Loucy (cell line): ENCODE results near the gene PPIL4.

ENCODE experiments used
- H2AFZ ChIP-seq: fragments of 200-600 bp; sonication (generic); 2 replicates; pipeline ENCODE4 v1.6.0; 2016; ENCODE audit warnings: antibody characterized with exemption, mild to moderate bottlenecking, low read length, moderate library complexity
- H3F3A ChIP-seq: fragments of 200-600 bp; 2 replicates; pipeline ENCODE4 v1.6.0; 2016; ENCODE audit warnings: antibody characterized with exemption, low read depth, mild to moderate bottlenecking
- H3K27me3 ChIP-seq: fragments of 200-600 bp; sonication (generic); 2 replicates; pipeline ENCODE4 v1.6.1; 2014; ENCODE audit warnings: low read length, mild to moderate bottlenecking; ENCODE audit not compliant: insufficient read depth, poor library complexity, severe bottlenecking
- H3K36me3 ChIP-seq: fragments of 200-600 bp; sonication (generic); 2 replicates; pipeline ENCODE4 v1.6.1; 2016; ENCODE audit warnings: low read length; ENCODE audit not compliant: insufficient read depth
- H3K4me1 ChIP-seq: fragments of 200-600 bp; sonication (generic); 2 replicates; pipeline ENCODE4 v1.5.1; 2014; ENCODE audit warnings: low read length, mild to moderate bottlenecking; ENCODE audit not compliant: insufficient read depth, poor library complexity, severe bottlenecking
- H3K4me2 ChIP-seq: fragments of 200-600 bp; sonication (generic); 2 replicates; pipeline ENCODE4 v1.6.0; 2014; ENCODE audit warnings: antibody characterized with exemption, low read length, low read depth, mild to moderate bottlenecking; ENCODE audit not compliant: poor library complexity, severe bottlenecking
- H3K4me3 ChIP-seq: fragments of 200-600 bp; sonication (generic); 2 replicates; pipeline ENCODE4 v1.5.1; 2014; ENCODE audit warnings: low read length, mild to moderate bottlenecking, mixed read lengths; ENCODE audit not compliant: poor library complexity, severe bottlenecking
- H3K79me2 ChIP-seq: fragments of 200-600 bp; sonication (generic); 2 replicates; pipeline ENCODE4 v1.6.1; 2014; ENCODE audit warnings: low read length; ENCODE audit not compliant: insufficient read depth
- H3K9ac ChIP-seq: fragments of 200-600 bp; sonication (generic); 2 replicates; pipeline ENCODE4 v1.6.0; 2014; ENCODE audit warnings: mild to moderate bottlenecking, low read depth, low read length, moderate library complexity; ENCODE audit not compliant: poor library complexity, severe bottlenecking
- H3K9me2 ChIP-seq: fragments of 200-600 bp; sonication (generic); replicated peaks from 2 replicates; pipeline ENCODE4 v1.6.1; 2016; ENCODE audit warnings: low read depth, low read length, mixed read lengths
- H3K9me3 ChIP-seq: fragments of 200-600 bp; sonication (generic); 2 replicates; pipeline ENCODE4 v1.6.1; 2014; ENCODE audit warnings: mild to moderate bottlenecking, antibody characterized with exemption, low read length, low read depth; ENCODE audit not compliant: insufficient read depth
- H4K20me1 ChIP-seq: fragments of 200-600 bp; sonication (generic); 2 replicates; pipeline ENCODE4 v1.6.0; 2014; ENCODE audit warnings: antibody characterized with exemption, low read length, mild to moderate bottlenecking; ENCODE audit not compliant: insufficient read depth, poor library complexity, severe bottlenecking
- CTCF ChIP-seq: fragments of 200-600 bp; sonication (generic); conservative IDR thresholded peaks from 2 replicates; pipeline ENCODE4 v1.5.1; 2014; ENCODE audit warnings: mild to moderate bottlenecking, antibody characterized with exemption, low read length
- EZH2phosphoT487 ChIP-seq: fragments of 200-600 bp; IDR thresholded peaks from 2 replicates; pipeline ENCODE4 v1.6.1; 2018; ENCODE audit warnings: antibody characterized with exemption, mild to moderate bottlenecking, moderate library complexity, borderline replicate concordance

The PPIL4 gene

GRCh38 chr6:149488815-149489214, 57.0 kb downstream of the PPIL4 start:
- Histone ChIP-seq H3K27me3 (no peaks in the 10 kb centered on the region), H3K36me3 (no peaks in the 10 kb centered on the region), H3K4me2 (no peak overlapping the region), H3K4me3 (no peak overlapping the region), H3K9ac (no peak overlapping the region), H3K9me3 (no peaks in the 10 kb centered on the region), H3K9me2 (no peaks in the 10 kb centered on the region), H3F3A (no peaks in the 10 kb centered on the region), H2AFZ (no peak overlapping the region), H3K79me2 (no peaks in the 10 kb centered on the region), H3K4me1 (peaks cover 12% of the 10 kb centered on the region), H4K20me1 (no peaks in the 10 kb centered on the region)
- TF ChIP-seq EZH2phosphoT487 (no peak), CTCF (no peak)

GRCh38 chr6:149487316-149487715, 58.5 kb downstream of the PPIL4 start:
- Histone ChIP-seq H3K4me1 (peaks cover 12% of the 10 kb centered on the region), H3K79me2 (no peaks in the 10 kb centered on the region), H3K9me3 (no peaks in the 10 kb centered on the region), H3K4me3 (no peak overlapping the region), H4K20me1 (no peaks in the 10 kb centered on the region), H3K36me3 (no peaks in the 10 kb centered on the region), H3K9me2 (no peaks in the 10 kb centered on the region), H3K9ac (no peak overlapping the region), H3F3A (no peaks in the 10 kb centered on the region), H3K4me2 (no peak overlapping the region), H2AFZ (no peak overlapping the region), H3K27me3 (no peaks in the 10 kb centered on the region)
- TF ChIP-seq EZH2phosphoT487: no peak
- TF ChIP-seq CTCF: no peak

GRCh38 chr6:149484733-149485700, 60.8 kb downstream of the PPIL4 start, which contains the start of gene ZC3H12D:
ZC3H12D (minus strand) TSS chr6:149485014; CDS start chr6:149474543, 10,471 bp downstream.
- Histone ChIP-seq H3F3A (no peaks in the 10 kb centered on the region), H2AFZ (0 out of 2 replicates have a peak within 1 kb of the TSS, but pooled peaks have one; percentile 40), H3K9me2 (no peaks in the 10 kb centered on the region), H3K4me3 (no peak within 1 kb of the TSS), H3K9ac (no peak within 1 kb of the TSS), H4K20me1 (no peaks in the 10 kb centered on the region), H3K4me2 (peak within 1 kb of the TSS; percentile 29), H3K79me2 (no peaks in the 10 kb centered on the region), H3K27me3 (no peaks in the 10 kb centered on the region), H3K4me1 (peaks cover 12% of the 10 kb centered on the region), H3K36me3 (no peaks in the 10 kb centered on the region), H3K9me3 (no peaks in the 10 kb centered on the region)
- TF ChIP-seq CTCF: peak; percentile 34; the same call in 1 of the 2 replicates
- TF ChIP-seq EZH2phosphoT487: no peak
